GM12872 (cell line): Measurements from ENCODE around the gene ZNF3.

Source experiments
- TF ChIP-seq, protein P1 (sequence below): IDR thresholded peaks from 3 replicates; pipeline ENCODE4 v1.5.1; 2011; ENCODE audit warnings: low read depth, mild to moderate bottlenecking, low read length, moderate library complexity; ENCODE audit not compliant: insufficient read depth

Gene ZNF3

GRCh38 chr7:100057006-100057405, 24.5 kb downstream of the ZNF3 start:
- TF ChIP-seq, protein P1, sequence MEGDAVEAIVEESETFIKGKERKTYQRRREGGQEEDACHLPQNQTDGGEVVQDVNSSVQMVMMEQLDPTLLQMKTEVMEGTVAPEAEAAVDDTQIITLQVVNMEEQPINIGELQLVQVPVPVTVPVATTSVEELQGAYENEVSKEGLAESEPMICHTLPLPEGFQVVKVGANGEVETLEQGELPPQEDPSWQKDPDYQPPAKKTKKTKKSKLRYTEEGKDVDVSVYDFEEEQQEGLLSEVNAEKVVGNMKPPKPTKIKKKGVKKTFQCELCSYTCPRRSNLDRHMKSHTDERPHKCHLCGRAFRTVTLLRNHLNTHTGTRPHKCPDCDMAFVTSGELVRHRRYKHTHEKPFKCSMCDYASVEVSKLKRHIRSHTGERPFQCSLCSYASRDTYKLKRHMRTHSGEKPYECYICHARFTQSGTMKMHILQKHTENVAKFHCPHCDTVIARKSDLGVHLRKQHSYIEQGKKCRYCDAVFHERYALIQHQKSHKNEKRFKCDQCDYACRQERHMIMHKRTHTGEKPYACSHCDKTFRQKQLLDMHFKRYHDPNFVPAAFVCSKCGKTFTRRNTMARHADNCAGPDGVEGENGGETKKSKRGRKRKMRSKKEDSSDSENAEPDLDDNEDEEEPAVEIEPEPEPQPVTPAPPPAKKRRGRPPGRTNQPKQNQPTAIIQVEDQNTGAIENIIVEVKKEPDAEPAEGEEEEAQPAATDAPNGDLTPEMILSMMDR: no peak

DNA sequence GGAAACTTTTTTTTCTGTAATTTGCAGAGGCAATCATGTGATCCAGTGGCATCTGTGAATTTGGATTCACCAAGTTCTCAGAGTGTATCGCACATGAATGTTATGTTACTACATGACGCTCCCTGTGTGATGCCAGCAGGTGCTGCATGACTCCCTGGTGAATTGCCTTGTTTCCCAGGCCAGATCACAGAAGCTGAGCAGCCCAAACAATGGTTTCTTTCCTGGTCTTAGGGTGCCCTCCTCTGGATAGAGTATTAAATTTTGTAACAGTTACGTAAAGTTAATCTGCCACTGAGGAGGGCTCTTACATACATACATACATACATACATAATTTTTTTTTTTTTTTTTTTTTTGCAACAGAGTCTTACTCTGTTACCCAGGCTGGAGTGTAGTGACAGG, 28.3 kb downstream of the ZNF3 start:
- TF ChIP-seq, protein P1: no peak

DNA sequence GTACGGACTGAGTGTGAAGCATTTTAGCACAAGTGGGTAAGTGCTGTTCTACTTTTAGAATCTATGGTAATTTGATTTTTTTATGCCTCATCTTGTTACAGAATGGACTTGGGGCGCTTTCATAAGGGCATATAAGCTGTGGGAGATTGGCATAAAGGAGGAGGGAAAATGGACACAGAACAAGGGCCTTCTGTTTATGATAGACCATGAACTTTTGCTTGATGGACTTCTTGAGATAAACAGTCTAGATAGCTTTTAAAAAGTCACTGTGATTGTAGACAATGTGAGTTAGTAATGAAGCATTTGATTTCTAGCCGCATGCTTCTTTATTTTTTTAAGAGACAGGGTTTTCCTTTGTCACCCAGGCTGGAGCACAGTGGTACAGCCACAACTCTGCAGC, 29.9 kb downstream of the ZNF3 start:
- TF ChIP-seq, protein P1: no peak

GRCh38 chr7:100049441-100050291, 31.9 kb downstream of the ZNF3 start, which contains the start of gene ZSCAN21:
Gene ZSCAN21 (plus strand): TSS chr7:100049774. CDS start chr7:100057007, 7,233 bp downstream.
- TF ChIP-seq, protein P1: peak; percentile 31; the same call in 1 of the 3 replicates

DNA sequence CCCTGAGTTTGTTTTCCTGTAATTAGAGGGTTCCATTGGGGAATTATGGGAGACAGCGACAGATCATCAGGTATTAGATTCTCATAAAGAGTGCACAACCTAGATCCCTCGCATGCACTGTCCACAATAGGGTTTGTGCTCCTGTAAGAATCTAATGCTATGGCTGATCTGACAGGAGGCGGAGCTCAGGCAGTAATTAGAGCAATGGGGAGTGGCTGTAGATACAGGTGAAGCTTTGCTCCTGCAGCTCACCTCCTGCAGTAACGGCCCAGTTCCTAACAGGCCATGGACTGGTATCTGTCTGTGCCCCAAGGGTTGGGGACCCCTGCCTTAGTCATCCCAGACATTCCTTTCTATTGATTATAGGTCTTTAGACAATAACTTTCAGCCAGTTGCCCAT, 32.8 kb downstream of the ZNF3 start:
- TF ChIP-seq, protein P1: no peak

GRCh38 chr7:100044718-100045117, 36.8 kb downstream of the ZNF3 start:
- TF ChIP-seq, protein P1: peak; percentile 44; the same call in 1 of the 3 replicates

DNA sequence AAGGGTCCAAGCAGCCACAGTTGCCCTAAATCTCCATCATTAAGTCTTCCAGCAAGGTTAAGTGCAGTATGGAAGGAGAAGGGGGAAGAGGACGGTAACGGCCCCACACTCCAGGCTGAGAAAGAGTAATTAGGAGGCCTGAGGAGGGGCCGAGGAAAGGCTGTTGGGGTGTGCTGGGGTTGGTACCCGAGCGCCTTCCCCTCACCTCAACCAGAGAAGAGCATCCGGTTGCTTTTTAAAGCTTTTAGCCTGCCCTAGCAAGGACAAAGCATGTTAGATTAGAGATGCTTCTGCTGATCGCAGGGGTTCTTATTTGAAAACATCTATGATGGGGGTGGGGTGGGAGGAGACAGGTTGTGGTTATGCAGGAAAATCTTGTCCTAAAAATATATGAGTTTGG, 40.9 kb downstream of the ZNF3 start:
- TF ChIP-seq, protein P1: no peak
